CD4-positive, alpha-beta T cell treated with Interferon alpha-2 for 1 hour (primary cell): ENCODE data around the gene FGF14.

ENCODE experiments used
- DNase-seq, 2 donors: peaks; one replicate each; pipeline ENCODE4 v3.0.0-alpha.2; 2020 to 2022

The FGF14 gene

GRCh38 chr13:102309110-102309509, 92.7 kb downstream of the FGF14 start:
- DNase-seq = no peak

- DNase-seq = no peak
These were observed 99.3 kb downstream of the FGF14 start for GRCh38 chr13:102302534-102302933.

- DNase-seq = no peak
These were observed 101.5 kb downstream of the FGF14 start for GRCh38 chr13:102300379-102300778.

- DNase-seq = no peak
These were observed 102.5 kb downstream of the FGF14 start for GRCh38 chr13:102299366-102299765.

GRCh38 chr13:102298051-102298450, 103.8 kb downstream of the FGF14 start:
- no peak for DNase-seq

GRCh38 chr13:102295316-102296048, 106.4 kb downstream of the FGF14 start:
- DNase-seq = no peak

- no peak for DNase-seq
These were observed 107.3 kb downstream of the FGF14 start for GRCh38 chr13:102294407-102295018.

GRCh38 chr13:102293723-102294122, 108.1 kb downstream of the FGF14 start:
- no peak for DNase-seq

- no peak for DNase-seq
These were observed 110.1 kb downstream of the FGF14 start for GRCh38 chr13:102291587-102292218.

GRCh38 chr13:102289606-102290005, 112.2 kb downstream of the FGF14 start:
- no peak for DNase-seq

- no peak for DNase-seq
These were observed 115.5 kb downstream of the FGF14 start for GRCh38 chr13:102286326-102286725.

- no peak for DNase-seq
These were observed 121.5 kb downstream of the FGF14 start for GRCh38 chr13:102280366-102280765.

- DNase-seq = no peak
These were observed 124.6 kb downstream of the FGF14 start for GRCh38 chr13:102277286-102277685.

- DNase-seq = no peak
These were observed 125.4 kb downstream of the FGF14 start for GRCh38 chr13:102276404-102276803.

- DNase-seq = no peak
These were observed 125.9 kb downstream of the FGF14 start for GRCh38 chr13:102275969-102276368.

- no peak for DNase-seq
These were observed 128.7 kb downstream of the FGF14 start for GRCh38 chr13:102273111-102273510.

GRCh38 chr13:102267191-102267590, 134.7 kb downstream of the FGF14 start:
- no peak for DNase-seq

GRCh38 chr13:102261809-102262208, 140.0 kb downstream of the FGF14 start:
- DNase-seq = no peak

- no peak for DNase-seq
These were observed 140.5 kb downstream of the FGF14 start for GRCh38 chr13:102261316-102261715.

- no peak for DNase-seq
These were observed 141.6 kb downstream of the FGF14 start for GRCh38 chr13:102260256-102260655.

GRCh38 chr13:102255409-102255808, 146.4 kb downstream of the FGF14 start:
- DNase-seq = no peak

GRCh38 chr13:102251817-102252216, 150.0 kb downstream of the FGF14 start:
- DNase-seq = no peak

GRCh38 chr13:102250448-102250847, 151.4 kb downstream of the FGF14 start:
- DNase-seq = no peak

- no peak for DNase-seq
These were observed 157.1 kb downstream of the FGF14 start for GRCh38 chr13:102244607-102245227.
